Fibroblast of the aortic adventitia (primary cell): Measurements from ENCODE around the gene UBB. TPM values are rescaled to one million over a fixed set of nuclear protein-coding genes. Genes with fewer than 3 reads are reported as not detected.
"Not testable (repeated sequence)": the region's sequence is repeated elsewhere in the genome, so short reads cannot be mapped to it uniquely, and the experiment has no call there.

Experiments
- DNase-seq: peaks from one replicate; pipeline ENCODE4 v3.0.0-alpha.2; 2010; ENCODE audit warnings: low read depth
- H3K4me3 ChIP-seq: 2 replicates; pipeline ENCODE4 v1.5.1; 2011; ENCODE audit warnings: low read depth, mild to moderate bottlenecking, control low read depth, low read length, moderate library complexity
- CTCF ChIP-seq: IDR thresholded peaks from 2 replicates; pipeline ENCODE4 v1.5.1; 2011; ENCODE audit warnings: mild to moderate bottlenecking, low read length, control low read depth, inconsistent platforms; ENCODE audit not compliant: insufficient read depth
- total RNA-seq: library from RNA; depleted of rRNA; stranded (reverse); fragments of >200 nt; gene quantifications from 2 replicates; pipeline ENCODE4 v1.2.3, GENCODE V29; 2012; ENCODE audit warnings: low replicate concordance

Gene UBB
- total RNA-seq, 1 donor: 1,074 TPM

GRCh38 chr17:16383772-16384287 lies 2.9 kb downstream of the UBB start:
- no peak overlapping the region for H3K4me3 ChIP-seq
- no peak for DNase-seq
- no peak for TF ChIP-seq CTCF

DNA sequence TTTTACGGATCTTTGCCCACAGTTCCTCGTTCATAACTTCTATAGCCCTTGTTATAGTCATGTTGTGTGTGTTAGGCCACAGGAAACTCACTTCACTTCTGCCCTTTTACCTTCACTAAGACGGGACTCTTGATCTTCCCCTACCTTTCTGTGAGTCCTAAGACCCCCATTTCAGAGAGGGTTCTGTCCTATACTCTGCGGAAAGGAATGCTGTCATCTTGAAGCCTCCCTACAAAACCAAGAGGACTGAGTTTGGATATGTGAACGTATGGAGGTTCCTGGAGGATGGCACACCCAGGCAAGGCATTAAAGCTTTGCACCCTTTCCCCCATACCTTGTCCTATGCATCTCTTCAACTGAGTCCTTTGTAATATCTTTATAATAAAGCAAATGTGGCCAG lies 3.7 kb downstream of the UBB start:
- no peak for TF ChIP-seq CTCF
- DNase-seq: no peak

GRCh38 chr17:16386126-16386507 lies 5.2 kb downstream of the UBB start:
- not testable (repeated sequence) for H3K4me3 ChIP-seq, DNase-seq

More for the DNA sequence above, 3.7 kb downstream of the UBB start:
- no peak overlapping the region for H3K4me3 ChIP-seq

GRCh38 chr17:16391451-16391850 lies 10.6 kb downstream of the UBB start:
- no peak overlapping the region for H3K4me3 ChIP-seq
- no peak for DNase-seq
- TF ChIP-seq CTCF: no peak

GRCh38 chr17:16392491-16392890 lies 11.6 kb downstream of the UBB start:
- not testable (repeated sequence) for H3K4me3 ChIP-seq, DNase-seq

GRCh38 chr17:16395887-16396286 lies 15.0 kb downstream of the UBB start:
- peak; percentile 73 for DNase-seq
- H3K4me3 ChIP-seq: not testable (repeated sequence)

DNA sequence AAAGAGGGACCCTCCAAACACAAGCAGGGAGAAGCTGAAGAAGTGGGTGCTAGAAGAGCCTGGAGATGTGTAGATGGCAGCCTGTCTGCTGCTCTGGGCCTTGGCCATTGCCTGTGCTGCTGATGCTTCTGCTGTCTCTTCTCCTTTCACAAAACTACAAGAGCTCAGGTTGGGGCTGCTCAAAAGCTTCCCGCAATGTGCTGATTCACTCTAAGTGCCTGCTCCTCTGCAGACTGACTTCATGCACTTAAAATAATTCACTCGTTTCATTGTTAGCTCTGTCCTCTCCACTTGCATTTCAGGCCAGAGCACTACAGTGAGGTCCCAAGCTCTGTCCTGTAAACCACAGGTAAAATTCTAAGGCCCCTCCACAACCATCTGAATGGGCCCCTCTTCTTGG lies 15.8 kb downstream of the UBB start:
- not testable (repeated sequence) for H3K4me3 ChIP-seq
- peak; percentile 35 for DNase-seq

DNA sequence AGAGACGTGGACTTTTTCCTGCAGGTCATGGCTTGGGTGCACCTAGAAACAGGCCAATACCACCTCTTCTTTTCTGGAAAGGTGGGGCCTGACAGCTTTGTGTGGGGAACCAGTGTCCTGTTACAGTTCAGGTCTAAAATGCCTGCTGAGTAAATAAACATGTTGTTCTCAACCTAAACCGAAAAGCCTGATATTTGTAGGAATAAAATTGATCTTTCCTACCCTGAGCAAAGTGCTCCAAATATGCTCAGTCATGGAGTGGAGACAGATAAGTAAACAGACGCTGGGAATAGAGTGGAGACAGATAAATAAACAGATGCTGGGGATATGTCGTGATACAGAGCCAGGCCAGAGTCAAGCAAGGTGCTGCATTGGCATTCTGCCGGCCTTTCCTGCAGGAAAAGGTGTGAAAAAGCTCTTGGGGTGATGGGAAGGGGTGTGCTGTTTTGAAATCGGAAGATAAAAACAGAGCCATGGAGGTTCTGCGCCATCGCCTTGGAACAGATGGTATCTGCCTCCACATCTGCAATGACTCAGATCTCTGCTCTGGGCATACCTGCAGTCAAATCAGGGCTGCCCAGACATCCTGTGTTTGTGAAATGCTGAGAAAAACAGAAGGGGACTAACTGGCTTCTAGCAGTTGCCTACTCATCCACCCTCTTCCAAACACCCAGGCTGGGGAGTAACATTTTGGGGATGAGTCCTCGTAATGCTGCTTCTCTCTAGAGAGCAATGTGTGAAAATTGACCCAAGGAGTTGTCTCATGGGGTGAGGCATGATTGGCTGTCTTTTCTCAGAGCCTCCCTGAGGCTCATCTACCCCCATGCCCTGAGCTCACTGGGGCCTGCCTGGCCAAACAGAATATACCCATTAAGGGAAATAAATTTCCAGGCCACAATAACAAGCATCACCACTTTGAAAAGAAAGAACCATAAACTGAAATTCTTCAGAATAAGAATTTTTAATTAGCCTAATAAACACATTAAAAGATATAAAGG lies 17.7 kb downstream of the UBB start:
- no peak for TF ChIP-seq CTCF
- no peak for DNase-seq
- no peak overlapping the region for H3K4me3 ChIP-seq

GRCh38 chr17:16403847-16404246 lies 23.0 kb downstream of the UBB start:
- not testable (repeated sequence) for H3K4me3 ChIP-seq, DNase-seq
